HG02588 (cell line): Measurements from ENCODE around the gene COL19A1.

ENCODE experiments used
- ATAC-seq: cut with Tn5 transposase; IDR thresholded peaks from one replicate; pipeline ENCODE4 v1.9.1; 2021; ENCODE audit warnings: mild to moderate bottlenecking, moderate library complexity; ENCODE audit not compliant: unreplicated experiment

COL19A1 gene

DNA sequence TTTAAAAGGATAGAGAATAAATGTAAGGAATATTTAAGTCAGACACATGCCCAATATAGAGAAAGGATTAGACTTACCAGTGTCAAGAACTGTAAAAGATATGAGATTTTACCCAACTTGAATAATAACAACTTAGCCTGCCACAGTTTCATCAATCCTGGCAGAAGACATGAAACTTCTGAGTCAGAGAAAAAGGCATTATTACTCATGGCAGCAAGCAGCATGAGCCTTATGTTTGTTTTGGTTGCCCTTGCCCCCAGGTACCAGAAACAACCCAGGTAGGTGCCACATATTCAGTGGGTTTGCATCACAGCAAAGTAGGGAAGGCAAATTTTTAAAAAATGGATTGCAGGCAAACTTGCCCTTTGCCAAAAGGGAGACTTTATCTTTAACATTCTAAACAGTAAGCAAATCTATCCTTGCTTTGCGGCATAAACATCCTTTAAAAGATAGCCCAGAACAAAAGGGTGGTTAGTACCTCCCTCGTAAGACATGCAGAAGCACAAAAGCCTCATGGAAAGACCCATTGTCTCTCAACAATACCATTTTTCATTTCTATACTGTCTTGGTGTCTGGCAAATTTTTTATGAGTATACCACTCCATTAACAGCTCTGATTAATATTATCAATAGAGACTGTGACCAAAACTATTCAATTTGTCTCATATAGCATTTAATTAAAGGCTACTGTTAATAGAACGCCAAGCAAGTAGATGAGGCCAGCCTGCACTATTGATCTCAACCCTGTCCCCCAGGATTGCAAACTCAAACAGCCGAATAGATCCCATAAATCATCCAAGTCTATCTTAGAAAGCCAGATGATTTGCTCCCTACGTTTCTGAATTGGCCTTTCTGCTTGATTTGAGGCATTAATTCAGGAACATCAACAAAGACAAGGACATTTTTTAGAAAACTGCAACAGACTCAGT is 185.1 kb downstream of the COL19A1 start:
- no peak for ATAC-seq

DNA sequence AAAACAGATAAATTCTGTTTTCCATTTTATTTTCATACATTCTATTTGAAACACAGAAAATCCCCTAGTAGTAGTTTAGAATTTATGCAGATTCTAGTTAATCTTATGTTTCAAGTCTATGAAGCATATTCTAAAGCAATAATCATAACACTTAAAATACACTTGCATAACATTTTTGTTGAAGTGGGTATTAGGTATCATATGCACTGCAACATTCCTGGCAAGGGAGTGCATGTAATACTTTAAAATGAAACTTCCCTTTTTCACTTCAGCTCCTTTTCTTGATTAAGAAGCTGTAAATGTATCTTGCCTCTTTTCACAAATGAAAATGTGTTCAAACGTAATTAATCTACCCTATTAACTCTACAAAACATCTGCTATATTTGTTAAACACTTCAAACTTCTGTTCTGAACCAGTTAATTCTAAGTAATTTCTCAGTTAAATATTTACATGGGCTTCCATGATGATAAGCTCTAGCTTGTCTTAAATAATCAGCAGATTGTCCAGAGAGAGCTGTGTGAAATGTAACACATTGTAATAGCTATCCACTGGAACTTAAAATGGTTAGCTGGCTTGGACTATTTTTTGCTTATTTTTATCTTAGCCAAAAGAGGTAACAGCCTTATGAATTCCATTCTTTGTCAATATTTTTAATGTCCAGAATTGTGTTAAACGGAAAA is 192.8 kb downstream of the COL19A1 start:
- no peak for ATAC-seq

DNA sequence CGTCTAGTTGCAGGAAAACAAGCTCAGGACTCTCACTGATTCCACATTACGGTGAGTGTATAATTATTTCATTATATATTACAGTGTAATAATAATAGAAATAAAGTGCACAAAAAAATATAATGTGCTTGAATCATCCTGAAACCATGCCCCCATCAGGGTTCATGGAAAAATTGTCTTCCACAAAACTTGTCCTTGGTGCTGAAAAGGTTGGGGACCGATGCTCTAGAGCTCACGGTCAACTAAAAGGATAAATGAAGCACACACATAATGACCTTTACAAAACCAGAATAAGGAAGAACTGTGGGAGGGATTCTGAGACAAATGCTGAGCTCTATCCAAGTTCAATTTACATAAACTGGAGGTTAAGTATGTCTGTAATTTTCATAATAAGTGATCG is 194.3 kb downstream of the COL19A1 start:
- no peak for ATAC-seq

DNA sequence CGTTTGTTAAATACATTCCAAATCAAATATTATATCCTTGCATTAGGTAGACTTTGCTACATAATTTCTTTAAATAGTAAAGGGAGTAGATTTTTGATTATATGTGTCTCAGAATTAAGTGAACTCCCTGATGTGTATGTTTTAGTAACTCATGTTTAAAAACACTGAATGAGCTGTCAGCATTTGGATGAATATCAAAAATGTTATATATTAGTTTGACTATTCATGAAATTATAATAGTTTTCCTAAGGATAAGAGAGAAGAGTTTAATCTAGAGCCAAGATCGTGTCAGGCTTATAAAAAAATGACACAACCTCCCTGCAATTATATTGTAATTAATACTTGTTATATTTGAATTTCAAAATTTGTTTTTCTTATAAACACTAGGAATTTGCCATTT is 195.2 kb downstream of the COL19A1 start:
- ATAC-seq, result no peak

DNA sequence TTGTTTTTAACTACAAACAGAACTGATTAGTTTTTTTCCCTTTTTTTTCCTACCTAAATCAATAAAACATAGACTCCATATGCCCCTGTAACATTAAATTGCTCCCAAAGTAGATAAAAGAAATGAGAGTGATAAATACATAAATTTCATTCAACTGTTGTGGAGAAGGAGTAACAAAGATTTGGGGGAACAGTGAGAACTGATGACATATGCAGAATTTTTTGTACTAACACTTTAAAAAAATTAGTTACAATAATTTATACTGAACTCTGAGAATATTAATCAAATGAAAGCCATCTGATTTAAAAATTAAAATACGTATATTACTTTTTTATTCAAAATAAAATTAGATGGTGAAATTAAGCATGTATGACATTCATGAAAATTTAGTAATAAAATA is 195.7 kb downstream of the COL19A1 start:
- no peak for ATAC-seq

DNA sequence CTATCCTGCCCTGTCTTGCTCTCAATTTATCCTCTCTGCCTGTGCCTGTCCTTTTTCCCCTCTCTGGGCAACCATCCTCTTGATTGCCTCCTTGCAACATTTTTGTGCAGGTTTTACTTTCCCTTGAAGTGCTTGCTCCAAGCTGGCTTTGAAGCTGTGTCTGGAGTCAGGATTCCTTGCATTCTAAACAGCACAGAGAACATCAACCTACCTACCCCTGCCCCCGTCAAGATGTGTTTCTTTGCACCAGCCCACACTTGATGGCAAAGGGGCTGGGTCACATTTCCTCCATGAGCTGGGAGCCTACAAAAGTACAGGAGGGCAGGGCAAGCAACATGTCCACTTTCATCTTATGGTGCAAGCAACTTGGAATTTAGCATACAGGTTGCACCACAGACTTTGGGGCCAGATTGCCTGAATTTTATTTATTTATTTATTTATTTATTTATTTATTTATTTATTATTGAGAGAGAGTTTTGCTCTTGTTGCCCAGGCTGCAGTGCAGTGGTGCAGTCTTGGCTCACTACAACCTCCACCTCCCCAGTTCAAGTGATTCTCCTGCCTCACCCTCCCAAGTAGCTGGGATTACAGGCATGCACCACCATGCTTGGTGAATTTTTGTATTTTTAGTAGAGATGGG is 206.3 kb downstream of the COL19A1 start:
- ATAC-seq, result no peak

DNA sequence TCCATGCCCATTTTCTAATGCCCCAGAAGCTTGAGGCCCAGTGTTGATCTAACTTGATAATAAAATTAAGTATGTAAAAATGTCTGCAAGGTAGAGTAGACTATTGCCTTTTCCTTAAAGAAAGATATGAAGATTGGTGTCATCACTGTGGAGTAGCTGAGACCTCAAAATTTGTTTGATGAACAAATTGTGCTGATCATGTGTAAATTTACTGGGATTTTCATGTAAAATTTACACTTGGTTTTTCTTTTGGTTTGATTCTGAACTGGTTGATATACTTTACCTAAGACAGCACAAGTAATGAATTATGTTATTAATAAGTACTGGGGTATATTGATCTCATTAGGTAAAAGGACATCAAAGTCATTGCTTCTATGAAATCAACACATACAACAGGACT is 207.3 kb downstream of the COL19A1 start:
- no peak for ATAC-seq

DNA sequence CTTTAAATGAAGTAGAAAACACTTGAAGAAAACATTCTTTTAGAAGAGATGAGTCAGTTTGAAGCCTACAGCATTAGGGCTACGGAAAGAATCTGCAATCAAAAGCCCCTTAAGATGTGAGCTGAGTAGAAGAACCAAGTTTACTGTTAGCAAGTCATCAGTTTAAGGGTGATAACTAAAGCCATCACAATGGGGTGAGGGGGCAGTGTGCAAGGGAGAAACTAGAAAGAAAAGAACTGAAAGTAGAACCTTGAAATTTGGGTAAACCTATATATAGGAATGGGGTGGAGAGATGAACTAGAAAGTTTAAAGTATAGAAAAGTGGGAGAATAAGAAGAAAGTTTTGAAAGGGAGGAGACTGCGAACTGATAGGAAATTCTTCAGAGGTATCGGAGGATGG is 212.9 kb downstream of the COL19A1 start:
- ATAC-seq, result peak; percentile 47

DNA sequence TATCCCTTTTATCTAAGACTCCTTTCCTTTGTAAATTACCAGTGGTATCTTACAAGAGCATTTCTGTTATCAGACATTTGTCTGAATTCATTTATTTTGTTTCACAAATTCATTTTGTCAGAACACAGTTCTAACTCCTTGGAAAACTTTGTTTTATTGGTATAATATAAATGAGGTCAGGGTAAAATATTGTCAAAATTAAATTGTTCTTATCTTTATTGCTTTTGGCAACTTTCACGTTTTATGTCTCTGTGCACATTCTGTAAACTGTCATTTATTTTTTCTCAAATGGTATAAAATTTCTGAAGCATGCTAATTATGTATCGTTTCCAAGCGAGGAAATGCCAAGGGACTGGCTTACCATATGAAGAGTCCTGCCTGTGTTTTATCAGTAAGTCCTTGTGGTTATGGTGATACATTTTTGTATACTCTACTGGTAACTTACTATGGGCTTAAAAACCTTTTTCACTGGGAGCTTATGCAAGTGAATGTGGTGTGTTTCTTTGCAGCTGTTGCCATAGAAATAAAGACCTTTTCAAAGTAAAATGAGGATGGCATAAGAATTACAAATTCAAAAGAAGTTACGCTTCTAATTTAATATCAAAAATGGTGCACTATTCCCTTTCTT is 214.2 kb downstream of the COL19A1 start:
- no peak for ATAC-seq

DNA sequence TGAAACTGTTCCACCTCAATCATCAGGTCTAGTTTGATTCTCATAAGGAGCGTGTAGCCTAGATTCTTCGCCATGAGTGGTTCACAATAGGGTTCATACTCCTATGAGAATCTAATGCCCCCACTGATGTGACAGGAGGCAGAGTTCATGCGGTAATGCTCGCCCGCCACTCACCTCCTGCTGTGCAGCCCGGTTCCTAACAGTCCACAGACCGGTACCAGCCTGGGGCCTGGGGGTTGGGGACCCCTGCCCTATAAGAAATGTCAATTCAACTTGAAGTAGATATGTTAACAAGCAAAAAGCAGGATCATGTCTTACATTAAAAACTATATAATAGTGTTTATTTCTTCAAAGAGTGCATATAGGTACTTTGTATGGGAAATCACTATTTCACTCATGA is 216.5 kb downstream of the COL19A1 start:
- no peak for ATAC-seq

DNA sequence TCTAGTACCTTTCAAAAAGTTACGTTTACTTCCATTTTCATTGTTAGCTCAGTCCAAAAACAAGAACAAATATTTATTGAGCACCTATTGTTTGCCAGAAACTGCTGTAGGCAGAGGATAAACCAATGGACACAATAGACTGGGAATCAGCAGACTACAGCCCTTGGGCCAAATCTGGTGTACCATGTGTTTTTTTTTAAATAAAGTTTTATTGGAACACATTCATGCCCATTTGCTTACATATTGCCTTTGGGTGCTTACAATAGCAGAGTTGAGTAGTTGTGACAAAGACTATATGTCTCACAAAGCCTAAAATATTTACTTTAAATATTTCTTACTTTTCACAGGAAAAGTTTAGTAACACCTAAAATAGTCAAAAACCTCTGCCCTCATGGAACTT is 220.4 kb downstream of the COL19A1 start:
- ATAC-seq, result no peak

DNA sequence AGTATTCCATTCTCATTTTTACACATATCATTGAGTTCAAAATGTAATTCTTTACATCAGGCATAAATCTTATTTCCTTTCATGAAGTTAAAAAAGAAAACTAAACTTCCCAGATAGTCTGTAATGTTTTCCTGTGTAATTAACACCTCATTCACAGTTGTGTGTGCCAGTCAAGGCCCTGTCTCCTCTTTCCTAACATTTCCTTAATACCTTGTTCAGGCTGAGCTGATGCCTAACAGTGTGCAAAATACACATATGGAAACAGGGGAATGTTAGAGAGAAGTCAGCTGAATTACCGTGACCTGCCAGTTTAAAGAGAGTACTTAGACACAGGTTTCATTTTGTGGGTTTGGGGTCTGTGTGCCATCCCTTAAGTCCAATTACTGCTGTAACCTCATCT is 227.8 kb downstream of the COL19A1 start:
- ATAC-seq, result no peak

DNA sequence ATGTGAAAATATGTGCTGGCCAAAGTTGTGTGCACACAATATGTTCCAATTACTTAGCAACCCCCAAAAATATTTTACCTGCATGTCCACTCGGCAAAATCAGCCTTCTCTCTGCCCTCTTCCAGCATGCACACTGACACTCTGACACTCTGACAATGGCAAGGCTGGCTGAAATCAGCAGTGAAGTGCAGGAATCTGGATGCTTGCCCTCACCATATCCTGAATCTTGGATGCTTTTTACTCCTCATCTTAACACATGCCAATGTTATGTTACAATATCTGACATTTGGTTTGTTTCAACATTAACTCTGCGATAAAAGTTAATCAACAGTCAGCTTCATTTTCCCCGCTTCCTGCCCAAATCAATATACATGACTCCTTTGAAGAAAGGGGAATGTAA is 233.4 kb downstream of the COL19A1 start:
- ATAC-seq, result no peak

DNA sequence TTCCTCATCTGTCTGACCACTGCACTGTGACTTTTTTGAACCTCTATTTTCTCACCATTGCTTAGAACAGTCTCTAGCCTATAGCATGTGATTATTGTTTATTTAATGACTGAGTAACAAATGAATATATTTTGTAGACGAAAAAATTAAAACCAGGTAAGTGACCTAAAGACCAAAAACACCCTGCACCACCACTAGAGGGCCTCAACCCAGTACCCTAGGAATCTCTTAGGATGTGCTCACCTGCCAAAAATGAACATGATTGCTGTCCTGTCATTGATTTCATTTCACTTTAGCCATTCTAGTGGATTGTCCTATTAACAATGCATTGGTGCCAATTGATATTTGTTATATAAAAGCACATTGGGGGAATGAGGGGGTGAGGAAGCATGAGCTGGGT is 237.4 kb downstream of the COL19A1 start:
- no peak for ATAC-seq

DNA sequence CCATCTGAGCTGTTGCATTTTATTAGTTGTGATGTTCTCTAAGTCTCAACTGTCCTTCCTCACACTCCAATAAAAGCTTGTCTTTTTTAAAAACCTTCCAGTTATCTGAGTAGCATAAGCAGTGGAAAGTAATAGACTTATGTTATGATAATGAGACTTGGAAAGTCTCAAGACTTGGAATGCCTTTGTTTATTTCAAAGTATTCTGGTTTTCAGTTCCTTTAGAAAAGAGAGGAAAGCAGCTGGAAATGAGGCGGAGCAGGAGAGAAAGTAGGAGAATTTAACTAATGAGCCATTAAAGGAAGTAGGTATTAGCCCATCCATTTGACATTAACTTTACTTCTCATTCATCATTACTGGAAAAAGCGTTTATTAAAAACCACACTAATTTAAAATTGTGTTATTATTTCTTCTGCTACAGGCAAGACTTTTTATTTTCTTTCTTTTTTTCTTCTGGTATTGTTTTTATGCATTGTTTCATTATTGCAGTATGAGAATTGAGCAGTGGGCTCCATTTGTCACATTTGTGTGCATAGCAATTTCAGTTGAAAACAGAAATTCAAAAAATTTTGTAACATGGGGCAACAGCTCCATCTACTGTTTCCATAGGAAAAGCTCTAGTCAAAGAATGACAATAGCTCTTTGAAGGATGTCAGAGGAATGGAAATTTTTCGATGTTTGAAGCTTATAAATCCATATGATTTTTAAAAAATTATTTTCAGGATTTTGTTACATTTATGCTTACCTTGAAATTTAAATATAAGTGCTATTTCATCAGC is 241.7 kb downstream of the COL19A1 start:
- no peak for ATAC-seq

DNA sequence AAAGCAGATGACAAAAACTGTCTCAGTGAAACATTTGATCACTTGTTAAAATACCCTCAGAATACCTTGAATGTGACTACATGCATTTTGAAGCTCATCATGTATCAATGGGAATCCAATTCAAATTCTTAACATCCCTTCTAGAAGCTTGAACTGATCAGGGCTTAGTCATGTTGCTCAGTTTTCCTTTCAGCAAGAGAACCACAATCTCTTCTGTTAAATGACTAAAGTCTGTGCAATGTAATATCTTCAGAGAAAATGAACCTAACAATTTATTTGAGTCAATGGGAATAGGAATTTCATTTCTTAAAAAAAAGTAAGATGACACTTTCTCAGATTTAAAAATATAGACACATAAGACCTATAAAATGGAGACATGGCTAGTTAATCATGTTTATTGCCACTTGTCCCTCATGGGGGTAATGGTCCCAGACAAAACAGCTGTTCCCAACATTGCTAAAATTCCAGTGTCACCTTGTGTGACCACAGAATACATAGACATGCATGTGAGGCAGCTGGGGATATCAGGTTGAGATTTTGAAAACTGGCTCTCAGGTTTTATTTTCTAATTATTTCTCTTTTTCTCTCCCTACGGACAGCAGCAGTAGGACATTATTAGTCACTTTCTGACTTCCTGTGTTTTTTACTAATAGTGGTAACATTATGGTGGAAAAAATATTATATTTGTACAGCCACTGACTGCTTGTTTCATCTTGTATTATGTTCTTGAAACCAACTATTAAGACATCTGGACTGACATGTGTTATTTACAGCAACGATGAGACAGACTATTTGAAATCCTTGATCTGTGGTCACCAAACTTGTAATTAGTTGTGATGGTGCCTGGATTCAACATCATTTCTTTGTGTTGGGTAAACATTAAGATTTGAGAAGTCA is 244.0 kb downstream of the COL19A1 start:
- ATAC-seq, result no peak

DNA sequence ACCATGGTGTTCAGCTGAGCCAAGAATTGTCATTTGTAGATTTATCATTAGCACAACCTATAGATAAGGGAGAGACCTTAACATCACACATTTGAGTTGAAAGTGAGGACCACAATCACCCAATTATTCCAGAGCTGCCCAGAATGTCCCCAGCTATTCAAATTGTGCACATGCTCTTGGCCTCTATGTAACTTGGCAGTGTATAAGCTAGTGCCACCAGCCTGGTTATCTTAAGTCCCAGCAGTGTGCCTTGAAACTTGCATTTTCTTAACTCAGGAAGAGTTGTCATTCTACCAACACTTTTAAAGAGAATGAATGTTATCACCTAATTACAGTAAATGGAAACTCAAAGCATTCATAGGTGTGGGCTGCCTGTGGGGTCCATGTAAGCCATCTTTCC is 245.4 kb downstream of the COL19A1 start:
- ATAC-seq, result no peak

DNA sequence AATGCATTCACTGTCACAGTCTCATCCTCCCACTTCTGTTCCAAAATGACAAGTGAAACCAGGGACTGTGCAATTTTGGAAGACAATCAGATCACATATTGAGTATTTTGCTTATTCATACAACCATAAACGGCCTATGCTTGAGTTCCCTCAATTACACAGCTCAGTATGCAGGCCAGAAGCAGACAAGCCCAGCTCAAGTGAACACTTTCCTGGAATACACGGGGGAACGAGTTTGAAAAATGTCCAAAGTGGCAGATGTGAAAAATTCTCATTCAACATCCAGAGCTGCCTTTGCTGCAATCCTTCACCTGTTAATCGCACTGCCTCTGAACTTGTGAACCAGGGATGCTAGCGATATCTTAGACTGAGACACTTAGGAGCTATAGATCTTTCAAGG is 246.4 kb downstream of the COL19A1 start:
- ATAC-seq, result no peak

DNA sequence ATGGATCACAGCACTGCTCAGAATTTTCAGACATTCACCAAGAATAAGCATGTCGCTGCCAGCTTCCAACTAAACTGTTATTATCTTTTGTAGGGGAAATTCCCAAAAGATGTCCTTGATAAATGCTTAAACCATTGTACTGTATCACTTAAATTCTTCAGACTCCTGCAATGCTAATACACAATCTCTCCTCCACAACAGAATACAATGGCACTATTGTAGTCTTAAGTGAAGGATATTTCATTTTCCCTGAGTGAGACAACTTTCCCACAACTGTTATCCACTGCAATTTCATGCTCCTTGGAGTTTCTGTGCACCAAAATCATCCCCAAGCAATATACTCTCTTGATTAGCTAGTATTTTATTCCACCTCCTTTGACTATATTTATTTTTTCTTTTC is 246.8 kb downstream of the COL19A1 start:
- ATAC-seq, result no peak

DNA sequence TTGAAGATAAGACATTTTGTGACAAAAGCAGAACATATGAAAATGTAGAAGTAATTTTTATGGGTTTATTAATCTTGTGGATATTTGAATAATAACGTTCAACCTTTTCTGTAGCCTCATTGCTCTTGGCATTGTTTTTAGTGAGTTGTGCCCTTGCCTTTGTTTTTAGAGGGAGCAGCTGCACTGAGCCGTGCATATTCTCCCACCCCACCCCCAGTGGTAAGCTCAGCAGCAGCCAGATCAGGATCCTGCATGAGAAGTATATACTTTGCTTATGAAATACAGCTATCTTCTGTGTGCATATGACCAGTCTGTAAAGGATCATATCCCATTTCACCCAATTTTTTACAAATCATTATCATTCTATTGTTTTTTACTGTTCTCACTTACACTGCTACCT is 252.3 kb downstream of the COL19A1 start:
- ATAC-seq, result no peak
